Measurements from ENCODE around the gene CACNG4. TPM values are rescaled to one million over a fixed set of nuclear protein-coding genes. Genes with fewer than 3 reads are reported as not detected.

Gene CACNG4
- total and polyA plus RNA-seq, 9 donors = 2.3 to 17.1 (median 10.3) TPM

GRCh38 chr17:67021743-67022450 is 57.4 kb downstream of the CACNG4 start:
- no peak overlapping the region for H3K27ac ChIP-seq (ENCODE audit: low read length)
- WGBS (ENCODE audit: insufficient coverage) = 85% methylated on average over 9 of the region's 16 CpGs
- no peaks in the 10 kb centered on the region for H3K9me3 ChIP-seq (replicated peaks; ENCODE audit: control insufficient read depth, low read depth, low read length)
- no peak overlapping the region for H3K4me3 ChIP-seq (ENCODE audit: low read length)
- DNase-seq = no peak
- H3K27me3 ChIP-seq (ENCODE audit: control insufficient read depth, insufficient read depth, low read length) = no peaks in the 10 kb centered on the region
- no peaks in the 10 kb centered on the region for H3K36me3 ChIP-seq (ENCODE audit: control insufficient read depth, insufficient read depth, low read length)
- peaks cover 3% of the 10 kb centered on the region for H3K4me1 ChIP-seq (ENCODE audit: control insufficient read depth, insufficient read depth, low read length)

GRCh38 chr17:67022451-67022810 is 57.9 kb downstream of the CACNG4 start:
- no peaks in the 10 kb centered on the region for H3K9me3 ChIP-seq (replicated peaks; ENCODE audit: control insufficient read depth, low read depth, low read length)
- WGBS (ENCODE audit: insufficient coverage) = 88% methylated on average over 10 of the region's 12 CpGs
- no peak overlapping the region for H3K4me3 ChIP-seq (ENCODE audit: low read length)
- H3K4me1 ChIP-seq (ENCODE audit: control insufficient read depth, insufficient read depth, low read length) = peaks cover 9% of the 10 kb centered on the region
- H3K36me3 ChIP-seq (ENCODE audit: control insufficient read depth, insufficient read depth, low read length) = no peaks in the 10 kb centered on the region
- DNase-seq = no peak
- no peak overlapping the region for H3K27ac ChIP-seq (ENCODE audit: low read length)
- H3K27me3 ChIP-seq (ENCODE audit: control insufficient read depth, insufficient read depth, low read length) = no peaks in the 10 kb centered on the region

GRCh38 chr17:67024736-67025135 is 60.2 kb downstream of the CACNG4 start:
- 88% methylated on average over 17 of the region's 17 CpGs for WGBS (ENCODE audit: insufficient coverage)
- H3K36me3 ChIP-seq (ENCODE audit: control insufficient read depth, insufficient read depth, low read length) = no peaks in the 10 kb centered on the region
- H3K4me3 ChIP-seq (ENCODE audit: low read length) = no peak overlapping the region
- no peak overlapping the region for H3K27ac ChIP-seq (ENCODE audit: low read length)
- no peak for DNase-seq
- no peaks in the 10 kb centered on the region for H3K9me3 ChIP-seq (replicated peaks; ENCODE audit: control insufficient read depth, low read depth, low read length)
- no peaks in the 10 kb centered on the region for H3K27me3 ChIP-seq (ENCODE audit: control insufficient read depth, insufficient read depth, low read length)
- H3K4me1 ChIP-seq (ENCODE audit: control insufficient read depth, insufficient read depth, low read length) = peaks cover 6% of the 10 kb centered on the region

GRCh38 chr17:67025216-67025792 is 60.8 kb downstream of the CACNG4 start:
- Histone ChIP-seq H3K9me3 (replicated peaks; ENCODE audit: control insufficient read depth, low read depth, low read length) (no peaks in the 10 kb centered on the region), H3K4me3 (ENCODE audit: low read length) (no peak overlapping the region), H3K36me3 (ENCODE audit: control insufficient read depth, insufficient read depth, low read length) (no peaks in the 10 kb centered on the region), H3K27ac (ENCODE audit: low read length) (no peak overlapping the region), H3K27me3 (ENCODE audit: control insufficient read depth, insufficient read depth, low read length) (no peaks in the 10 kb centered on the region), H3K4me1 (ENCODE audit: control insufficient read depth, insufficient read depth, low read length) (peaks cover 6% of the 10 kb centered on the region)
- WGBS (ENCODE audit: insufficient coverage) = 86% methylated on average over 17 of the region's 20 CpGs
- DNase-seq = no peak

GRCh38 chr17:67026341-67026740 is 61.8 kb downstream of the CACNG4 start:
- no peak for DNase-seq
- no peaks in the 10 kb centered on the region for H3K36me3 ChIP-seq (ENCODE audit: control insufficient read depth, insufficient read depth, low read length)
- 100% methylated on average over 2 of the region's 2 CpGs for WGBS (ENCODE audit: insufficient coverage)
- no peak overlapping the region for H3K4me3 ChIP-seq (ENCODE audit: low read length)
- no peaks in the 10 kb centered on the region for H3K27me3 ChIP-seq (ENCODE audit: control insufficient read depth, insufficient read depth, low read length)
- peaks cover 6% of the 10 kb centered on the region for H3K4me1 ChIP-seq (ENCODE audit: control insufficient read depth, insufficient read depth, low read length)
- no peaks in the 10 kb centered on the region for H3K9me3 ChIP-seq (replicated peaks; ENCODE audit: control insufficient read depth, low read depth, low read length)
- no peak overlapping the region for H3K27ac ChIP-seq (ENCODE audit: low read length)

- H3K27ac ChIP-seq (ENCODE audit: low read length) = no peak overlapping the region
- H3K9me3 ChIP-seq (replicated peaks; ENCODE audit: control insufficient read depth, low read depth, low read length) = no peaks in the 10 kb centered on the region
- WGBS (ENCODE audit: insufficient coverage) = 89% methylated on average over 11 of the region's 12 CpGs
- H3K4me1 ChIP-seq (ENCODE audit: control insufficient read depth, insufficient read depth, low read length) = peaks cover 6% of the 10 kb centered on the region
- no peak for DNase-seq
- H3K36me3 ChIP-seq (ENCODE audit: control insufficient read depth, insufficient read depth, low read length) = no peaks in the 10 kb centered on the region
- no peaks in the 10 kb centered on the region for H3K27me3 ChIP-seq (ENCODE audit: control insufficient read depth, insufficient read depth, low read length)
- H3K4me3 ChIP-seq (ENCODE audit: low read length) = no peak overlapping the region
Measured at GRCh38 chr17:67027031-67027628, 62.6 kb downstream of the CACNG4 start.

- WGBS (ENCODE audit: insufficient coverage) = 91% methylated on average over 20 of the region's 21 CpGs
- Histone ChIP-seq H3K9me3 (replicated peaks; ENCODE audit: control insufficient read depth, low read depth, low read length) (no peaks in the 10 kb centered on the region), H3K27ac (ENCODE audit: low read length) (no peak overlapping the region), H3K27me3 (ENCODE audit: control insufficient read depth, insufficient read depth, low read length) (no peaks in the 10 kb centered on the region), H3K36me3 (ENCODE audit: control insufficient read depth, insufficient read depth, low read length) (no peaks in the 10 kb centered on the region), H3K4me1 (ENCODE audit: control insufficient read depth, insufficient read depth, low read length) (peaks cover 6% of the 10 kb centered on the region), H3K4me3 (ENCODE audit: low read length) (no peak overlapping the region)
- no peak for DNase-seq
Measured at GRCh38 chr17:67030641-67031040, 66.1 kb downstream of the CACNG4 start.

- Histone ChIP-seq H3K36me3 (ENCODE audit: control insufficient read depth, insufficient read depth, low read length) (no peaks in the 10 kb centered on the region), H3K27ac (ENCODE audit: low read length) (no peak overlapping the region), H3K4me3 (ENCODE audit: low read length) (no peak overlapping the region), H3K27me3 (ENCODE audit: control insufficient read depth, insufficient read depth, low read length) (no peaks in the 10 kb centered on the region), H3K4me1 (ENCODE audit: control insufficient read depth, insufficient read depth, low read length) (peaks cover under 1% of the 10 kb centered on the region), H3K9me3 (replicated peaks; ENCODE audit: control insufficient read depth, low read depth, low read length) (no peaks in the 10 kb centered on the region)
- DNase-seq = no peak
- WGBS (ENCODE audit: insufficient coverage) = 99% methylated on average over 11 of the region's 14 CpGs
Measured at GRCh38 chr17:67032382-67032781, 67.9 kb downstream of the CACNG4 start.

- Histone ChIP-seq H3K27me3 (ENCODE audit: control insufficient read depth, insufficient read depth, low read length) (no peaks in the 10 kb centered on the region), H3K4me1 (ENCODE audit: control insufficient read depth, insufficient read depth, low read length) (no peaks in the 10 kb centered on the region), H3K4me3 (ENCODE audit: low read length) (no peak overlapping the region), H3K27ac (ENCODE audit: low read length) (no peak overlapping the region), H3K36me3 (ENCODE audit: control insufficient read depth, insufficient read depth, low read length) (no peaks in the 10 kb centered on the region), H3K9me3 (replicated peaks; ENCODE audit: control insufficient read depth, low read depth, low read length) (no peaks in the 10 kb centered on the region)
- DNase-seq = no peak
- WGBS (ENCODE audit: insufficient coverage) = 75% methylated on average over 3 of the region's 13 CpGs
Measured at GRCh38 chr17:67032985-67033384, 68.5 kb downstream of the CACNG4 start.

GRCh38 chr17:67033613-67034012 is 69.1 kb downstream of the CACNG4 start:
- Histone ChIP-seq H3K27me3 (ENCODE audit: control insufficient read depth, insufficient read depth, low read length) (no peaks in the 10 kb centered on the region), H3K27ac (ENCODE audit: low read length) (no peak overlapping the region), H3K4me3 (ENCODE audit: low read length) (no peak overlapping the region), H3K4me1 (ENCODE audit: control insufficient read depth, insufficient read depth, low read length) (no peaks in the 10 kb centered on the region), H3K36me3 (ENCODE audit: control insufficient read depth, insufficient read depth, low read length) (no peaks in the 10 kb centered on the region), H3K9me3 (replicated peaks; ENCODE audit: control insufficient read depth, low read depth, low read length) (no peaks in the 10 kb centered on the region)
- no peak for DNase-seq
- WGBS (ENCODE audit: insufficient coverage) = 57% methylated on average over 2 of the region's 9 CpGs
